Measurements from ENCODE around the gene EEF1A2.

- TF ChIP-seq CTCF (IDR thresholded peaks at IDR 0.05) (no peak), POLR2A (IDR thresholded peaks at IDR 0.05) (no peak)
Observed at GRCh38 chr20:63458170-63459069, 40.5 kb downstream of the EEF1A2 start.

All from lower leg skin (tissue), 3 donors.